NCI-H1436 treated with DMSO at 0.1 percent for 48 hours (cell line): ENCODE measurements around the gene ERVW-1.

Source experiments
- DNase-seq: peaks from one replicate; lab custom pipeline; 2025; lab: John Stamatoyannopoulos, UW

ERVW-1 gene

DNA sequence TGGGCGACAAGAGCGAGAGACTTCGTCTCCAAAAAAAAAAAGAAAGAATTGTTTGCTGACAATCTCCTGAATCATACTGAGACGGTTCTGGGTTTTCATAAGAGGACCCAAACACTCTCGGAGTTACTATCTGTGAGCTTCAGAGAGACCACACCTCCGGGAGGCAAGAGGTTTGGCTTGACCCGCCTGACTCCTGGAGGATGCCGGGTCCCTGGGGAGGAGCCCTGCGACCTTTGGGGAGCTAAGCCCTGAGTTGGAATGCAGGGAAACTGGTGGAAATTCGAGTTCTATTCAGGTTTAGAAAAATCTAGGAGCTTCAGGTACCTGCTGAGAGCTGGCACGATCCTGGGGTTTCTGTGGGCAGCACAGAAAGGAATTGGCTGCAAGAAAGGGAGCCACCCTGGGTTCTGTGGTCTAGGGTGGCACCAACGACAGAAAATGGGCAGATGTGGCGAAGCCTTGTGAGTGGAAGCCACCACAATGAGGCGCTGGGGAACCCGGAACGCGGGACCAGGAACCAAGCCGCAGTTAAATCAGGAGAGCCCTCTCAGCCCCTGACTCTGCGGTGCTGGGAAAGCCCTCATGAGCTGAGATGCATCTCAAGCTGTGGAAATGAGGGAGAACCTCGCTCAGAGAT lies 52.3 kb downstream of the ERVW-1 start:
- DNase-seq, result no peak

DNA sequence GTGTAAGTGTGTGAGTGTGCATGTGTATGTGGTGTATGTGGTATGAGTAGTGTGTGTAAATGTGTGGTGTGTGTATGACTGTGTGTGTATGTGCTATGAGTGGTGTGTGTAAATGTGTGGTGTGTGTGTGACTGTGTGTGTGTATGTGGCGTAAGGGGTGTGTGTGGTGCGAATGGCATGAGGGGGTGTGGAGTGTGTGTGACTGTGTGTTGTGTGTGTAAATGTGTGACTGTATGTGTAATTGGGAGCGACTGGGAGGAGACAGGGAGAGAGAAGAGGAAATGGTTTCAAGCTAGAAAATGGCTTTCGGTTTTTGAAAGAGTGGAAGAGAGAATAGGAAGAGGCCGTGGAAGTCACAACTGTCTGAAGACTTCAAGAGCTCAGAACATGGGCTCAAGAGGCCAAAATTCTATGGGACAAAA lies 54.0 kb downstream of the ERVW-1 start:
- DNase-seq, result no peak

DNA sequence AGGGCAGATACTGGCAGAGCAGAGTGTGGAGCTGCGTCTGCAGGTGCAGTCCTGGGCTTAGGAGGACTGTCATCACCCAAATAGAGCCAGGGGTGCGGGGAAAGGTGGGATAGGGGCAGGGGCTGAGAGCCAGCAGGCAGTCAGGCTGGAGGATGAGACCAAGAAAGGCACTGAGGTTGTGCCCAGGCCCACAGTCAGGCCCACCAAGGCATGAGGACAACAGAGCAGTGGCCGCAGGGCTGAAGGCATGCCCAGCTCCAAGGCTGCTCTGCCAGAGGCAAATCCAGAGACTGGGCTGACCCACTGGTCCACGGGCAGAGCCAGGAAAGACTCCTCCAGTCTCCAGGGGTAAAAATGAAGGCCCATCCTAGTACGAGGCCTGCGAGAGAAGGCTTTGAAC lies 54.8 kb downstream of the ERVW-1 start:
- DNase-seq, result no peak

DNA sequence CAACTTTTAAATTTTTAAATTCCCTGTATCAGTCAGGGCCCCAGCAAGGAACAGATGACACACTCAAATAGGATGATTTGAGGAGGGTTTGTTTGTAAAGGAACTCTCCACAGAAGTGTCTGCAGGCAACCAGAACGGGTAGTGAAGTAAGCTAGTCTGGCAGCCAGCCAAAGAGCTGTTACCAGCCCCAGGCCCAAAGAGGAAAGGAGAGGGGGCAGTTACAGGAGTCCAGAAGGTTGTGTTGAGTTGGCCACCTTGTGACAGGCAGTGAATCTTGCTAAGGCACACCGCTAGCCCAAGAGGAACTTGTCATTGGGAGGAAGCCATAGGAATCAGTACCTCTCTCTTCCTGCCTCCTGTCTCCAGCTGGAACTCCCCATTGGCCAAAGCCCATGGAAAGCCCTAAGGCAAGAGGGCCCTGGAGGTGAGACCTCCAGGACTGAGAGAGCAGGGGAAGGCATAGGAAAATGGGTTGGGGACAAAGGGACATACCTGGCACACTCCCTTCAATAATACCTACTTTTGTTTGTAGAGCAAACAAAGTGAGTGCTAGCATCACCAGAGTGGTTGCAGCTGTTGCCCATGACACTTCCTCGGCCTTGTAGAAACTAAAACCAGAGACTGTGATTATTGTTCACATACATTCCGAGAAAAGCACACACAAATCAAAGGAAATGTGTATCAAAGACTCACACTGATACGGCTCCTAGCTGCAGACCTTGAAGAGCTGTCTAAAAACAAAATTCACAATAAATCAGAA lies 55.9 kb downstream of the ERVW-1 start:
- DNase-seq, result no peak
